ENCODE data around the gene GRIK4. TPM values are rescaled to one million over a fixed set of nuclear protein-coding genes. Genes with fewer than 3 reads are reported as not detected.

Gene GRIK4
- total RNA-seq, 1 experiment from 2014 or later = 3.3 TPM

- Mint-ChIP-seq H3K27ac (no peak overlapping the region), H3K4me1 (peaks cover 21% of the 10 kb centered on the region), H3K4me3 (no peak overlapping the region), H3K27me3 (ENCODE audit: low read depth) (no peaks in the 10 kb centered on the region), H3K9me3 (no peaks in the 10 kb centered on the region), H3K36me3 (no peaks in the 10 kb centered on the region)
- ChIA-PET CTCF (interaction anchor here (1.4 to 3.5 kb wide), 3 partner anchors 10 to 259 kb away, joined by 3 to 41 read pairs (median 4); no protein-coding TSS in a partner anchor), POLR2A (no interaction called here)
- ATAC-seq = no peak
- no peak for DNase-seq (ENCODE audit: low spot score)
- no peak for TF ChIP-seq E2F1 (CRISPR knock-in tag; IDR thresholded peaks at IDR 0.05)
- no peak for TF ChIP-seq CREB1 (CRISPR knock-in tag; IDR thresholded peaks at IDR 0.05)
- no peak for TF ChIP-seq TEAD4 (CRISPR knock-in tag; IDR thresholded peaks at IDR 0.05)
- TF ChIP-seq E2F5 (CRISPR knock-in tag; IDR thresholded peaks at IDR 0.05) = no peak
- no peak for TF ChIP-seq ZNF281 (CRISPR knock-in tag; IDR thresholded peaks at IDR 0.05)
- no peak for TF ChIP-seq ZMAT4 (CRISPR knock-in tag; IDR thresholded peaks at IDR 0.05)
- no peak for TF ChIP-seq PRDM15 (CRISPR knock-in tag; IDR thresholded peaks at IDR 0.05)
- no peak for TF ChIP-seq NFE2L1 (CRISPR knock-in tag; IDR thresholded peaks at IDR 0.05)
These were observed 407.5 kb downstream of the GRIK4 start for GRCh38 chr11:120919045-120919444.

GRCh38 chr11:120919566-120919965, 408.0 kb downstream of the GRIK4 start:
- Mint-ChIP-seq H3K4me3 (no peak overlapping the region), H3K36me3 (no peaks in the 10 kb centered on the region), H3K27me3 (ENCODE audit: low read depth) (no peaks in the 10 kb centered on the region), H3K27ac (no peak overlapping the region), H3K9me3 (no peaks in the 10 kb centered on the region), H3K4me1 (peaks cover 21% of the 10 kb centered on the region)
- ATAC-seq (no peak), DNase-seq (ENCODE audit: low spot score) (no peak)
- ChIA-PET CTCF (interaction anchor here (1.4 to 3.5 kb wide), 2 partner anchors 9 to 33 kb away, joined by 3 to 41 read pairs; no protein-coding TSS in a partner anchor), POLR2A (no interaction called here)
- TF ChIP-seq ATF6 (CRISPR knock-in tag; IDR thresholded peaks at IDR 0.05) (no peak), FOXJ3 (CRISPR knock-in tag; IDR thresholded peaks at IDR 0.05; ENCODE audit: borderline replicate concordance) (no peak), ZNF512 (CRISPR knock-in tag; IDR thresholded peaks at IDR 0.05; ENCODE audit: borderline replicate concordance) (no peak), E2F1 (CRISPR knock-in tag; IDR thresholded peaks at IDR 0.05) (no peak), MXD4 (CRISPR knock-in tag; IDR thresholded peaks at IDR 0.05; ENCODE audit: borderline replicate concordance) (no peak), CREB1 (CRISPR knock-in tag; IDR thresholded peaks at IDR 0.05) (no peak), TEAD1 (CRISPR knock-in tag; IDR thresholded peaks at IDR 0.05) (no peak), ELF4 (CRISPR knock-in tag; IDR thresholded peaks at IDR 0.05; ENCODE audit: low read depth) (no peak), MAX (CRISPR knock-in tag; IDR thresholded peaks at IDR 0.05) (no peak), TEAD4 (CRISPR knock-in tag; IDR thresholded peaks at IDR 0.05) (no peak), PREB (CRISPR knock-in tag; IDR thresholded peaks at IDR 0.05; ENCODE audit: borderline replicate concordance) (no peak), HMGA2 (CRISPR knock-in tag; IDR thresholded peaks at IDR 0.05) (no peak), ZNF263 (CRISPR knock-in tag; IDR thresholded peaks at IDR 0.05; ENCODE audit: low read depth) (no peak), KAT7 (CRISPR knock-in tag; IDR thresholded peaks at IDR 0.05; ENCODE audit: borderline replicate concordance) (no peak)

Data from WTC11 (cell line).